Activated CD4-positive, alpha-beta T cell treated with anti-CD3 and anti-CD28 coated beads, Interleukin-2, Interleukin-4, amounts not matched to agents 100 ng/mL and 50 ng/mL, durations not matched to agents 16 hours and 8 hours (primary cell): ENCODE measurements around the gene TAF12.
A peak's percentile ranks its signal among the peaks of the same experiment; 100 is the strongest.
"Not testable (repeated sequence)": the region's sequence is repeated elsewhere in the genome, so short reads cannot be mapped to it uniquely, and the experiment has no call there.

ENCODE experiments used
- DNase-seq: peaks from one replicate; pipeline ENCODE4 v3.0.0-alpha.2; 2020; ENCODE audit warnings: low spot score

TAF12 gene, protein sequence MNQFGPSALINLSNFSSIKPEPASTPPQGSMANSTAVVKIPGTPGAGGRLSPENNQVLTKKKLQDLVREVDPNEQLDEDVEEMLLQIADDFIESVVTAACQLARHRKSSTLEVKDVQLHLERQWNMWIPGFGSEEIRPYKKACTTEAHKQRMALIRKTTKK

DNA sequence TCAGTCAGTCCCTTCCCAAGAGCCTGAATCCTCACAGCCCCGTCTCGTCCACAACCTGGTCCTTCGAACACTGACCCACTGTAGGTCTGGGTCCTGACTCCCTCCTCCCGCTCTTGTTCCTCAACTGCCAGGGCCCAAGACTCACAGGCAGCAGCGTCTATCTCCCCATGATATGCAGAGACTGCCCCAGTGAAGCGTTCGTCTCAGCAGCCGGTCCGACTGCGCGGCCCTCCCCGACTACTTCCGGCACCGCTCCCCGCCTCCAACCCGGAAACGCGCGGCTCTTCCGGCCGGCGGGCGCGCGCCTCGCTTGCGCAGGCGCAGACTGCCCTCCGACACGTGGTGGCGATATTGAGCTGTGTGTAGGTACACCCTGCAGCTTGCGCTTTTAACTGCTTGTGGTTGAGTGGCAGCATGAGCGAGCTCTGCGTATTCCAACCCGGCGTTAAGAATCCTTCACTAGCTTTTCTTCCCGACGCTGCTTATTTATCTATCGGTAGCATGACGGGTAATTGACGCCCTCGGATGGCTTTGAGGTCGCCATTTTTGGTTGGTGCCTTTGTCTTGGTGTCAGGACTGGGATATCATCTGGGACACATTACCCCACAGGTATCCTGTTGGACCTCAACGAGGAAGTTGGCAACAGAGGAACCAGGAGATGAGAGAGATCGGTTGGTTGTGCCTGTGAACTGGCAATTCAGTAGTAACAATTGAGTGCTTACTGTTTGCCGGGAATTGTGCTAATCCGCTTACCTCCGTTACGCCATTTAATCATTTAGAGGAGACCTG is at the start of gene TAF12:
Gene TAF12 (minus strand): TSS at position 221 of the 789 bp plus-strand sequence. CDS start 20,986 bp downstream, outside the sequence.
- DNase-seq = peak; percentile 94

DNA sequence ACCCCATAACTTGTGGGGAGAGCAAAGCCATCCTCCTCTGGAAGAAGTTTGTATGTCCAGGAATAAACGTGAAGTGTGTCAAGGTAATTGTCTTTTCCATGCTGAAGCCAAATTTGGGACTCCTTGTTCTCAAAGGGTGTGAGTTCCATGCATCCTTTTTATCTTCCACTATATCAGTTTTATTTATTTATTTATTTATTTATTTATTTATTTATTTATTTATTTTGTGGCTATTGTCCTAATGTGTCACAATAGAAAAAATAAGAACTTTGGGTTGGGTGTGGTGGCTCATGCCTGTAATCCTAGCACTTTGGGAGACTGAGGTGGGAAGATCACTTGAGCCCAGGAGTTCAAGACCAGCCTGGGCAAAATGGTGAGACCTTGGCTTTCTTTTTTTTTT is 48.8 kb upstream of the TAF12 start:
- DNase-seq = not testable (repeated sequence)

DNA sequence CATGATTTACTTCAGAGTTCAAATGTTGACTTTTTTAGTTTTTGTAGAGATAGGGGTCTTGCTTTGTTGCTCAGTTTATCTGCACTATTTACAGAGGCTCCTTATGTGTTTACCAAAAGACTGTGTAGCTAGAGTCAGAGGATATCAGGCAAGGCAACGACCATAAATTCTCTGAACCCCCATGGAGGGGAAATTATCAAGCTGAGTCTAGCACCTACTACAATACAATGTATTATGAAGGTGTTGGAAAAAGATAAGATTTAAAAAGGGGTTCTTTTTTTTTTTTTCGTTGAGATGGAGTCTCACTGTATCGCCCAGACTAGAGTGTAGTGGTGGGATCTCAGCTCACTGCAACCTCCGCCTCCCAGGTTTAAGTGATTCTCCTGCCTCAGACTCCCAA is 42.1 kb upstream of the TAF12 start:
- DNase-seq = no peak

DNA sequence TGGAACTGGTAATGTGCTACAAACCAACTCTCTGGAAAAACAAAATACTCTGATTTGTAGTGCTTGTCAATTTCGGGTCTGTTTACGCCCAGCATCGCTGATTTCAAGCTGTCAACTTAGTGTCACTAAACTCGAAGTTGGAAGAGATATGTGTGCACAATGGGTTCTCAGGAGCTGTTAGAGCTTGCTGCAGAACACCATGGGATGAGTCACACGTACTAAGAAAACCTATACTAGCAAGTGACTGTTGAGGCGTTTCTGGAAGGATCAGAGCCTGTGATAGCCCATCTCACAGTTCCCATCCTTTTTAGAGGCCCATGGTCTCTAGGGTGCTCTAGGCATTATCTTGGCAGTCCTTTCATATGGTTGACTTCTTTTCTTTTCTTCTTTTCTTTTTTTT is 40.0 kb upstream of the TAF12 start:
- DNase-seq = peak; percentile 10

DNA sequence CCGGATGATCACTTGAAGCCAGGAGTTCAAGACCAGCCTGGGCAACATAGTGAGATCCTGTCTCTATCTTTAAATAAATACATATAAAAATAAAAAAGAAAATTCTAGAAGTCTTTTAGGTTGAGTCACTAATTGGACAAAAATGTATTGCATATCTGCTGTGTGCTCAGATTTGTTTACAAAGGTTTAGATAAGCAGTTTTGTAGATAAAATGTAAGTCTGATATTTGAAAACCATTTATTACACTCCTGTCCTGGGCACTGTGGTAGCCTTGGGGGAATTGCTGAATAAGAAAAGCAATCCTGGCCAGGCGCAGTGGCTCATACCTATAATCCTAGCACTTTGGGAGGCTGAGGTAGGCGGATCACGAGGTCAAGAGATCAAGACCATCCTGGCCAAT is 37.3 kb upstream of the TAF12 start:
- DNase-seq = no peak

- no peak for DNase-seq
Observed at GRCh38 chr1:28675924-28676257, 33.0 kb upstream of the TAF12 start.

GRCh38 chr1:28672971-28673370 is 30.1 kb upstream of the TAF12 start:
- not testable (repeated sequence) for DNase-seq

GRCh38 chr1:28671254-28671780 is 28.4 kb upstream of the TAF12 start:
- DNase-seq = no peak

- DNase-seq = peak; percentile 25
Observed at GRCh38 chr1:28668956-28669723, 26.3 kb upstream of the TAF12 start.

DNA sequence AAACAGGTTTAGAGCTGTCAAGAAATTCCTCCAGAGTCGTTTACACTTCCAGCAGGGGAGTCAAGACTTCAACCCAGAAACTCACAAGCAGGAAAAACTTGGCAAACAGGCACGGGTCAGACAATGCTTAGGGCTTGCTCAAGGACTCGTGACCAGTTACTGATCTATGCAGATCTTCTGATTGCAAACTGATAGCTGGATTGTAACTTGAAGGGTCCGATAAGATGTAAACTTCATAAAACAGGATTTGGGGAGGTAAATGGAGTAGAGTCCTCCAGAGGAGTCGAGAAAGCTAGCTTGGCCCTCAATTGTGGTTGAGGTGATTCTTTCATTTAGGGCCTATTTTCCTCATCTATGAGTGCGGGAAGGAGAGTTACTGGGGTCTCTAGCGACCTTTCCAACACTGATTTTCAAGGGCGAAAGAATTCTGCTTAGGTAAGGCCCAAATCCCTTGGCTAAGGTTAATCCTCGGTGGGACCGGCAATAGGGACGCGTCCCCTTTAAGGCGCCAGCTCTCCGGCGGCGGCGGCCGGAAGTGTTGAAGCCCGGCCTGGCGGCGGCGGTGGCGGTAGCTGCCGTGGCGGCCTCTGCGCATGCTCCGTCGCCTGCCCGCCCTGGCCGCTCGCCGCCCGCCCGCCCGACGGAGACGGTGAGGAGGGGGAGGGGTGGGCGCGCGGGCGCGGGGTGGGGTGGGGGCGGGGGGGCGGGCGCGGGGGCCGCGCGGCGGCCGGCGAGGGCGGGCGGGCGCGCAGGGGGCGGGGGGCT is 25.5 kb upstream of the TAF12 start, which contains the start of gene GMEB1:
Gene GMEB1 (plus strand): TSS at position 594 of the 765 bp plus-strand sequence. CDS start 14,829 bp downstream, outside the sequence.
- peak; percentile 88 for DNase-seq

- DNase-seq = no peak
Observed at GRCh38 chr1:28666806-28667205, 23.9 kb upstream of the TAF12 start.

DNA sequence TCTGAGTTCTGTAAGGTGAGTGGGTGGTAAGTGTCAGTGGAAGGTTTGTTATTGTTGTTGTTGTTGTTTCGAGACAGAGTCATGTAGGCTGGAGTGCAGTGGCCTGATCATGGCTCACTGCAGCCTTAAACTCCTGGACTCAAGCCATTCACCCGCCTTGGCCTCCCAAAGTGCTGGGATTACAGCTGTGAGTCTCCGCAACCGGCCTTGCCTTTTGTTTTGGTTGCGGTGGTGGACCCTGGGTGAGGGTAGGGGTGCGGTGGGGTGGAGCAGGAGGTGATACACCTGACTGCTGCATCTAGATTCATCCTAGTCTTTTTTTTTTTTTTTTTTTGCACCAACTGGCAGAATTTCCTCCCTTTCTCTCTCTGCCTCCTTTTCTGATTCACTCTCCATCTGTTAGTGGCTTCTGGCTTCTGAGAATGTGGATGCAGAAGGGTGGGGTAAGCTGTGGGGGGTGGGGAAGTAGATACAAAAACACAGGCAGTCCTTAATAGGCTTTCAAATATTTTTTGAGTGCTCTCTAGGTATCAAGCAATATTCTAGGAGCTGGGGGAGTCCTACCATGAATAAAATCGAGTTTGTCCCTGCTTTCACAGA is 21.1 kb upstream of the TAF12 start:
- no peak for DNase-seq

GRCh38 chr1:28656335-28656734 is 13.5 kb upstream of the TAF12 start:
- no peak for DNase-seq

GRCh38 chr1:28655448-28656311 is 12.8 kb upstream of the TAF12 start:
- DNase-seq = not testable (repeated sequence)

DNA sequence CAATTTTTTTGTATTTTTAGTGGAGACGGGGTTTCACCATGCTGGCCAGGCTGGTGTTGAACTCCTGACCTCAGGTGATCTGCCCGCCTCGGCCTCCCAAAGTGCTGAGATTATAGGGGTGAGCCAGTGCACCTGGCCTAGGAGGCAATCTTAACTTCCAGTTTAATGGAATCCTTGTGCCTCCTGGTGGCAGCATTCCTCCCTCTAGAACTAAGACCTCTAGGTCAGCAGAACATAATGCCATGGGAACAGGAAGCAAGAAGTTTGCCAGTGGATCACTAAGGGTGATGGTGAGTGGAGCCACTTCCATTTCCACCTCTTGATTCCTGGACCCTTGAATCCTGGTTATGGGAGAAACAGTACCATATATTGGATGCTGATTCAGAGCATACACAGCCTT is 11.0 kb upstream of the TAF12 start:
- not testable (repeated sequence) for DNase-seq

- not testable (repeated sequence) for DNase-seq
Observed at GRCh38 chr1:28653063-28653462, 10.2 kb upstream of the TAF12 start.

- peak; percentile 96 for DNase-seq
Observed at GRCh38 chr1:28648474-28649198, 5.8 kb upstream of the TAF12 start, which contains the start of gene RNU11. TSS of gene RNU11 (plus strand) at chr1:28648600.

- DNase-seq = peak; percentile 95
Observed at GRCh38 chr1:28648008-28648473, 5.2 kb upstream of the TAF12 start.

DNA sequence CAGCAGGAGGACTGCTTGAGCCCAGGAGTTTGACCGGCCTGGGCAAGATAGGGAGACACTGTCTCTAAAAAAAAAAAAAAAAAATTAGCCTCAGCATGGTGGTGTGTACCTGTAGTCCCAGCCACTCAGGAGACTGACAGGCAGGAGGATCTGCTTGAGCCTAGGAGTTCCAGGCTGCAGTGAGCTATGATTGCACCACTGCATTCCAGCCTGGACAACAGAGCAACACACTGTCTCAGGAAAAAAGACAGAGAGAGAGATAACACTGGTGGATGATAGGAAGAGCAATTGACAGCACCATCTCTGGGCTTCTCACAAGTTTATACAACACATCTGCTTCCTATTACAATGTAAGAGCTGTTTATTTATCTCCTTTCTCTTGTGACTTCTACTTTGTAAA is 3.2 kb upstream of the TAF12 start:
- no peak for DNase-seq

GRCh38 chr1:28645406-28645805 is 2.5 kb upstream of the TAF12 start:
- DNase-seq = not testable (repeated sequence)
